Lower leg skin (tissue), 4 donors: ENCODE results near the gene CEP131. TPM values are rescaled to one million over a fixed set of nuclear protein-coding genes. Genes with fewer than 3 reads are reported as not detected.

Experiments used
- DNase-seq, 2 donors: peaks; one replicate each; pipeline ENCODE4 v3.0.0-alpha.2; 2019; ENCODE audit warnings: low spot score in 2 of 2
- H3K4me3 ChIP-seq: fragments of 200-600 bp; sonication (generic); 2 replicates; pipeline ENCODE4 v1.5.1; 2017; ENCODE audit warnings: mild to moderate bottlenecking, low read depth; ENCODE audit not compliant: poor library complexity, severe bottlenecking
- CTCF ChIP-seq, 3 donors: fragments of 450-650 bp; IDR thresholded peaks; one replicate each; pipeline ENCODE4 v1.5.1; 2016; ENCODE audit warnings: antibody characterized with exemption in 3 of 3, mild to moderate bottlenecking in 3 of 3, moderate library complexity in 2 of 3
- POLR2A ChIP-seq, 2 donors: fragments of 450-650 bp; IDR thresholded peaks; one replicate each; pipeline ENCODE4 v1.6.1; 2016 to 2017; ENCODE audit warnings: antibody characterized with exemption in 2 of 2, mild to moderate bottlenecking in 1 of 2, moderate library complexity in 1 of 2
- WGBS, 2 donors: methylation state at CpG; one replicate each; pipeline ENCODE4 v1.1.5; 2018; 5-methylcytosine and 5-hydroxymethylcytosine counted together
- intact Hi-C: fragments of 100-400 bp; cut with DNase I; formaldehyde crosslinking; loops from one replicate; pipeline ENCODE4 v1.15.0; 2023; ENCODE audit warnings: low total_unique reads
- total RNA-seq, 4 donors: library from RNA; depleted of rRNA; stranded (reverse); fragments of >200 nt; gene quantifications; one replicate each; pipeline ENCODE4 v1.1.0, GENCODE V29; 2016

Gene CEP131
- total RNA-seq, 4 donors from 2014 or later: 4.3 to 12.9 (median 8.4) TPM

DNA sequence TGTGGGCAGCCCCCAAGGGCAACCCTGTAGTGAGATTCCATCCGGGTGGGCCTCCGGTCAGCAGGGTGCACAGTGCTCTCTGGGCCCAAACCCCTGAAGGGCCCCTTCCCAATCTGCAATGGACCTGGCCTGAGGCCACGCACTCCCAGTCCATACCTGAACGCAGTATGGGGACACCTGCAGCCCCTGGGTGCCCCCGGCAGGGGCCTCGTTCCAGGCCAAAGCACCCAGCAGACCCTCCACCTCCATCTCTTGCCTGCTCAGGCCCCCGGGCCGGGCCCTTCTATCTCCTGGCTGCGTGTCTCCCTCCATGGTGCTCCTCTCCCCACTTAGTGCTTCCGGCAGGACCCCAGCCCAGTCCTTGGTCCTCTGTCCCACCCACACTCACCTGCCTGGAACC lies 39.4 kb downstream of the CEP131 start:
- 89 to 95% methylated on average over 10 of the region's 10 CpGs for WGBS, 2 donors
- intact Hi-C loops: loop anchor here (10.0 kb wide), 1 partner anchor 1219 kb away; no protein-coding TSS in a partner anchor
- H3K4me3 ChIP-seq: no peak overlapping the region
- no peak for DNase-seq
- no peak for TF ChIP-seq POLR2A (IDR thresholded peaks at IDR 0.05)
- no peak for TF ChIP-seq CTCF (IDR thresholded peaks at IDR 0.05)

DNA sequence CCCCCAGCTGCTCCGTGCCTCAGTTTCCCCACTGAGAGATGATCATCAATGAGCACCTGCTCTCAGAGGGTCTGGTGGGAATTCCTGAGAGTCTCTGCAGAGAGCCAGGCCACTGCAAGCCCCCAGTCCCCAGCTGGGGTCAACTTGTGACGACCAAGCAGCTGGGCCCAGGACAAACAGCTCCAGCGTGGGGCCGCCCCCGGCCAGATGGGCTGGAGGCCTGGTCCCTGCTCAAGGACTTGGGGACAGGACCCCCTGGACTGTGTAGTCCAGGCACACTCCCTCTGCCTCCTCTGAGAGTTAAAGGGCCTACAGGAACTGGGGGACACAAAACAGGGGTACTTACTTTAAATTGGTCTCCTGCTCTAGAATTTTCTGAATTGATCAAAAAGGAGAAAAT lies 40.2 kb downstream of the CEP131 start:
- DNase-seq: no peak
- 86 to 92% methylated on average over 4 to 5 of the region's 5 CpGs for WGBS, 2 donors
- no peak for TF ChIP-seq CTCF (IDR thresholded peaks at IDR 0.05)
- no peak for TF ChIP-seq POLR2A (IDR thresholded peaks at IDR 0.05)
- no peak overlapping the region for H3K4me3 ChIP-seq
- intact Hi-C loops: loop anchor here (10.0 kb wide), 1 partner anchor 1218 kb away; no protein-coding TSS in a partner anchor

DNA sequence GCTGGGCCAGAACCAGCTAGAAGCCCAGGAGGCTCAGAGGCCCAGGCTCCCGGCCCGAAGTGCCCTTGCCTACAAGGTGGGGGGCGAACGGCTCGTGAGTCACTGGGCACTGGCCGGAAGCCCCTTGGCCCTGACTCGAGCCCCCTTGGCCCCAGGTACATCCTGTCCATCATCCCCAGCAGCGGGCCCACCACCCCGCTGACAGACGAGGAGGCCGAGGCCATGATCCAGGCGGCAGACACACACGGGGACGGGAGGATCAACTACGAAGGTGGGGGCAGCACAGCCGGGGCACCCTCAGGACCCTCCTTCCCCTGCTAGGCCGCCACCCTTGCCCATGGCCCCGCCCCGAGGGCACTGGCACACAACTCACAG lies 41.0 kb downstream of the CEP131 start:
- H3K4me3 ChIP-seq: no peak overlapping the region
- WGBS, 2 donors: 89 to 91% methylated on average over 7 to 17 of the region's 19 CpGs
- DNase-seq: no peak
- no peak for TF ChIP-seq CTCF (IDR thresholded peaks at IDR 0.05)
- intact Hi-C loops: loop anchor here (10.0 kb wide), 1 partner anchor 1217 kb away; no protein-coding TSS in a partner anchor

DNA sequence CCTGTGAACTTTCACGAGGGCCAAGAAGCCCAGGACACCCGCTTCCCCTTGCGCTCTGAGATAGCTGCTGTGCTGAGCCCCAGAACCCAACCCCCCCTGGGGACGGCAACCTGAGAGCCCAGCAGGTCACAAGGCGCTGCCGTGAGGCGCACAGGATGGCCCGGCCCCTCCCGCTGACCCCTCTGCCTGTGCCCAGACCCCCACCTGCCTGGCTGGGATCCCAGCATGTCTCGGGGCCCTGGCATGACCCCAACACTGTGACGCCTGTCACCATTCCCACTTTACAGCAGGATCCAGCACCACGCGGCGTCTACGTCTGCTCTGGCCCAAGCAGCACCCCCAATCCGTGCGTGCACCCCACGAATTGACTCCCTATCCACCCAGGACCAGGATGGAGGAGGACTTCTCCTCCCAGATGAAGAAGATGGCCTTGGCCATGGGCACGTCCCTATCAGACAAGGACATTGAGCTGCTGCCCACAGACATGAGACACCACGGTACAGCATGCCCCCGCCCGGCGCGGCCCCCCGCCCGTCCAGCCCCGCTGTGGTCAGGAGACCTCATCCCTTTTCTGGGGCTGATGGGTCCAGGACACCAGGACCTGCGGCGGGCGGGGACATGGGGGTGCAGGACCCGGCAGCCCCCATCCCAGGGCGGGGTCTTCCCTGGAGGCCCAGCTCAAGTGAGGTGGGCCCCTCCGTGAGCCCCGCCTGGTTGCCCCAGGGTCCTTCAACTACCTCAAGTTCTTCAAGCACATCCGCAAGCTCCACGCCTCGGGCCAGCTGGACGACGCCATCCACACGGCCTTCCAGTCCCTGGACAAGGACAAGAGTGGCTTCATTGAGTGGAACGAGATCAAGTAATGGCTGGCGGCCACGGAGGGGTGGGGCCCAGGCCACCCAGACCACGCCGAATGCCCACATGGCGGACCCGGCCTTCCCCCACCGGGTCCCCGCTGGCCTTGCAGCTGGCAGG lies 41.6 kb downstream of the CEP131 start:
- WGBS, 2 donors: 86 to 91% methylated on average over 34 to 43 of the region's 49 CpGs
- TF ChIP-seq CTCF (IDR thresholded peaks at IDR 0.05): no peak
- no peak for TF ChIP-seq POLR2A (IDR thresholded peaks at IDR 0.05)
- DNase-seq: no peak
- H3K4me3 ChIP-seq: no peak overlapping the region
- intact Hi-C loops: loop anchor here (10.0 kb wide), 1 partner anchor 1216 kb away; no protein-coding TSS in a partner anchor

- intact Hi-C loops: loop anchor here (10.0 kb wide), 1 partner anchor 1215 kb away; no protein-coding TSS in a partner anchor
- no peak for DNase-seq
- WGBS, 2 donors: 65% methylated on average over 12 of the region's 12 CpGs; no CpG with 5 or more reads in 1 of the 2 donors
- H3K4me3 ChIP-seq: no peak overlapping the region
- TF ChIP-seq POLR2A (IDR thresholded peaks at IDR 0.05) (no peak), CTCF (IDR thresholded peaks at IDR 0.05) (no peak)
These were observed 42.9 kb downstream of the CEP131 start for GRCh38 chr17:81179861-81180260.
